UCSD-AML1 (cell line): ENCODE measurements around the gene AFF4.

Source experiments
- DNase-seq: peaks from one replicate; lab custom pipeline; 2025; ENCODE audit not compliant: unreplicated experiment; lab: John Stamatoyannopoulos, UW

Gene AFF4

GRCh38 chr5:132829742-132830435 lies 133.5 kb downstream of the AFF4 start:
- peak; percentile 64 for DNase-seq

- no peak for DNase-seq
Measured at GRCh38 chr5:132828846-132829494, 134.5 kb downstream of the AFF4 start.

GRCh38 chr5:132827943-132828673 lies 135.3 kb downstream of the AFF4 start:
- no peak for DNase-seq

- no peak for DNase-seq
Measured at GRCh38 chr5:132826424-132827082, 136.9 kb downstream of the AFF4 start.

- DNase-seq: no peak
Measured at GRCh38 chr5:132825834-132826391, 137.5 kb downstream of the AFF4 start.
